HG03175 (cell line): ENCODE data around the gene HTR7.
"Not testable (repeated sequence)": the region's sequence is repeated elsewhere in the genome, so short reads cannot be mapped to it uniquely, and the experiment has no call there.

Experiments
- ATAC-seq: cut with Tn5 transposase; IDR thresholded peaks from one replicate; pipeline ENCODE4 v1.9.1; 2021; ENCODE audit warnings: mild to moderate bottlenecking, moderate library complexity; ENCODE audit not compliant: unreplicated experiment

HTR7 gene

DNA sequence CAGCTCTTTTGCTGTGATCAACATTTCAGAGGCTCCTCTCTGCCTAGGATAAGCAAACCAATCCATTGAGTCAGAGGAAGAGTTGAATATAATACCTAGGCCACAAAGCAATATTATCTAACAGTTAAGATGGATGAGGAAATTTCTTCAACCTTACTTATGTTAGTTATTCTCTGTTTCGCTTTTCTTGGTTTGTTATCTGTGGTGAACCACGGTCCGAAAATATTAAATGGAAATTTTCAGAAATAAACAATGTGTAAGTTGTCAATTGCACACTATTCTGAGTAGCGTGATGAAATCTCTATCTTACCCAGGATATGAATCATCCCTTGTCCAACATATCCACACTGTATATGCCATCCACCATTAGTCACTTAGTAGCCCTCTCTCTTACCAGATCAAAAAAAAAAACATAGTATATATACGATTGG is 1.5 kb upstream of the HTR7 start:
- ATAC-seq: no peak

DNA sequence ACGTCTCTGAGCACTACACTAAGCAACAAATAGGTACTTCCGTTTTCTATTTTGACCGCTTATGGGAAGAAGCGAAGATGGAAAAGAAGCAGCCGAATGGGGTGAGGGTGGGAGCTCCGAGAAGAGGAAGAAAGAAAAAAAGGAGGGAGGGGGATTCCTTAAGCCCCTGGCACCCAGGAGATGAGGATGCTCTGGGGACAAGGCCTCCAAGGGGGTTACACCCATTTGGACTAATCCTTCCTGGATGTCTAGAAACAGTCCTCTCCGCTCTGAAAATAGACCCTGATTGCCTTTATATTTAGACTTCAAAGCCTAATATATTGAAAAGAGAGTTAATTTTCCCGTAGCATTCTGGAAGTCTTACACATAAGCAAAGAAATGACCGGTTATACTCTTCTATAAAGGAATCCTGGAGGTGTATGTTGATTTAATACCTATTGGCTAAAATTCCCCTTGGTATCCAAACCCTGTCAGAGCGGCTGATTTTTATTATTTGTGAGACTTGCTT is 676 bp upstream of the HTR7 start:
- no peak for ATAC-seq

DNA sequence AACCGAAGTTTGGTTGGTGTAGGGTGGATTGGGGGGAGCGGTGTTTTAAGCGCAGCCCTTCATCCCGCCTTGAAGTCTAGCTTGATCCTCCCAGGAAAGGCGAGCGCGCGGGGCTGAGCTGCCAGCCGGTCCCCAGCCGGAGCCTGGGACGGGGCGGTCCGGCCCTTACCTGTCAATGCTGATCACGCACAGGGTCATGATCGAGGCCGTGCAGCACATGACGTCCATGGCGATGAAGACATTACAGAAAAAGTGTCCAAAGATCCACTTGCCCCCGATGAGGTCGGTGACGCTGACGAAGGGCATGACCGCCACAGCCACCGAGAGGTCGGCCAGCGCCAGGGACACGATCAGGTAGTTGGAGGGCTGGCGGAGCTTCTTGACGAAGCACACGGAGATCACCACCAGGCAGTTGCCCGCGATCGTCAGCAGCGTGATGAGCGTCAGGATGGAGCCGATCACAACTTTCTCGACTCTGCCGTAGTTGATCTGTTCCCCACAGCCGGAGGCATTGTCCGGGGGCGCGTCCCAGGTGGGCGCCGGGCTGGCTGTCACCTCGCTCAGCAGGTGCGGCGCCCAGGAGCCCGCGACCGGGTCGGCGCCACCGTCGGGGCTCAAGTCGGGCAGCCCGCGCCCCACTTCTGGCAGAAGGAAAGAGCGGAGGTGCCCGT is 740 bp downstream of the HTR7 start:
- peak; percentile 14 for ATAC-seq

DNA sequence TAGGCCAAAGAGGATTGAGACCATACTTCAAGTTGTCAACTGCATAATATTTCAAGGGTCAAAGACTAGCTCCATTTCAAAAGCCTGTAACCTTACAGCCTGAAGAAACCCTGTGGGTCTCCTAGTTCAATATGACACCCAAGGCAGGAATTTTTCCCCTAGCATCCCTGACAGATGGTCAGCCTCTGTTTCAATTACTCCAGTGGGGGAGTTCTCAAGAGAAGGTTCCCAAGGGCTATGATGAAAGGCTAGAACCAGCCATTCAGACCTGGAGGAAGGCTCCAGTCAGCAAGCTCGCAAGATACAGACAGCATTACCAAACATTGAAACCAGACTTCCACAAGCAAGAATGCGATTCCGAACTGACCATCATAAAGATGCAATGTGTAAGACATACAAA is 1.6 kb downstream of the HTR7 start:
- no peak for ATAC-seq

DNA sequence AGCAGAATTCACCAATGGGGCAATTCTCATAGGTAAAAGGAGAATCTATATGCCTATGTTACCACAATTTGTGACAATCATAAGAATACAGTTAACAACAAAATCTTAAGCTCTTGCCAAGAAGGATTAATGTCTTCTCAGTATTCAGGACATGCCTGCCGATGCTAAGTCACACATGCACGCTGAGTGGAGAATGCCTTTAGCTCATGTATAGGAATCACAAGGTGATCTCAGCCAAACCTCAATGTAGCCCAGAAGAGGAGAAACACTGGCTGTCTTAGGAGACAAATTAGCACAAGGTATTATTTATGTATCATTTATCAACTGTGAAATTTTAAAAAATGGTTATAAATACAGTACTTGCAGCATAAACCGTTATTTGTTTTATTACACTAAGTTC is 2.7 kb downstream of the HTR7 start:
- ATAC-seq: no peak

DNA sequence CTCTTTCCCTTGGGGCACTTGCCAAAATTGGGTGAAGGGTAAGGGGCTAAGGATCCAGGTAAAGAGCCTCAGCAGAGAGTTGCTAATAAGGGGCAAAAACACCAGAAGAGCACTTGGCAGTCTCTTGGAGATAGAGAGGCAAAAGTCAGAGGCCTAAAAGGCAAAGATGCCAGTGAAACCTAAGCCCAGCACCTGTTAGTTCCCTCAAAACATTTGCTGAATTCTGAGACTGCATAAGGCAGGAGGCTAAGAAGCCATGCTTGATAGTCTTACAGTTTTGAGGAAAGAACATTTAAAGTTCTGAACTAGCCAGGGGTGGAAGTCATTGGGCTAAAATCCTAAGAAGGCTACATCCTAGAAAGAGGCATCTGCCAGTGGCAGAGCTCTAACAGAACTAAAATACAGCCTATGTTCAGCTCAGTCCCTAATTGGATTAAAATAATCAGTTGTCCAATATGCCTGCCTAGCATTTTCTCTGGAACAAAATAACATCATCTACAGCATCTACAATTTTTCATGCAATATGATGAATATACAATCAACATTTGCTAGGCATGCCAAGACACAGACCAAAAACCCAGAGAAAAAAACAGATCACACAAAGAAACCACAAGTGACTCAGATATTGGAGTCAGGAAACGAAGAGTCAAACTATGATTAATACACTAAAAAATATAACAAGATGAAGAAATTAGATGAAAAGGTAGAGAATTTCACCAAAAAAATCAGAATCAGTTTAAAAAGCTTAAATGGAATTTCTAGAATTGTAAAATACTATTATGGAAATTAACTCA is 7.7 kb downstream of the HTR7 start:
- no peak for ATAC-seq

DNA sequence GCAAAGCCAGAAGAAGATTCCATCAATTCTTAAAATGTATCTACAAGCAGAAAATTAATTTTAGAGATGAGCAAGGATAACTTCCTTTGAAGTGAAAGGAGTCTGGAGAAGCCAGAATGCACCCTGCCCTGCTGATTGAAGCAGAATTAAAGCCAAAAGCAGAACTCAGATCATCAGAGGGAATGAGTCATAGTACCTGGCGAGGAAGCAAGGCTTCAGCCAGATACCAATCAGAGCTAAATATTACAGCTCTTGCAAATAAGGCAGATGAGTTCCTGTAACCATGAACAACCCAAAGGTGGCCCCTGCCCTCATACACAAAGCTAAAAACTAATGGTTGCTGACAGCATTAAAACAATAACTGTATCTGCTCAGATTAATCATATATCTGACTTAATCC is 10.4 kb downstream of the HTR7 start:
- no peak for ATAC-seq

DNA sequence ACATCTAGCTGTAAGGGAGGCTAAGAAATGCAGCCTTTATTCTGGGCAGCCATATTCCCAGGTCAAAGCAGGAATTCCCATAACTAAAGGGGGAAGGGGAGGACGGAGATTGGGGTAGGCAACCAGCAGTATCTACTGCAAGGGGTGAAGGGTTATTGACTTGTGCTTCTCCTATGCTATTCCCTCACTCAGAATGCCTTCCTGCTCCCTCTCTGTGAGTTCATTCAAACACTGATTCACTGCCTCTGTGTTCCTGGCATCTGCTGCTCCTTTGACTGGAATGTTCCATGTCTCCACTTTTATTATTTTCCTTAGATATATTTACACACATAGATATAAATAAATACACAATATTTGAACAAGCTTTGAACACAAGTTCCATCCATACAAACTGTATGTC is 11.1 kb downstream of the HTR7 start:
- no peak for ATAC-seq

DNA sequence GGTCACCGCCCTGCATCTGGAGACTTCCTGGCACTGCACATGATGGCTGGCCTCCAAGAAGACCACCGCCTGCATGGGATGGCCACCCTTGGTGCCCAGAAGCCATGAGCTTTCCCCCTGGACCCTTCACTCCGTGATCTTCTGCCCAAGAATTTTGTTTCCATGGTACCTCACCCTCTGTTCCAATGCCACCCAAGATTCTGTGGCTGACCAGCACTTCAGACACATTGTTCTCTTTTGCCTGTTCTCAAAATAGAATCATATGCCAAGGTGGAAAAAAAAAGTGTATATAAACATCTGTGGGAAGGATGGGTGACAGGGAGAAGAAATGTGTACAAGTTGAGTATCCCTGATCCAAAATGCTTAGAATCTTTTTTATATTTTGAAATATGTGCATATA is 12.1 kb downstream of the HTR7 start:
- ATAC-seq: no peak

DNA sequence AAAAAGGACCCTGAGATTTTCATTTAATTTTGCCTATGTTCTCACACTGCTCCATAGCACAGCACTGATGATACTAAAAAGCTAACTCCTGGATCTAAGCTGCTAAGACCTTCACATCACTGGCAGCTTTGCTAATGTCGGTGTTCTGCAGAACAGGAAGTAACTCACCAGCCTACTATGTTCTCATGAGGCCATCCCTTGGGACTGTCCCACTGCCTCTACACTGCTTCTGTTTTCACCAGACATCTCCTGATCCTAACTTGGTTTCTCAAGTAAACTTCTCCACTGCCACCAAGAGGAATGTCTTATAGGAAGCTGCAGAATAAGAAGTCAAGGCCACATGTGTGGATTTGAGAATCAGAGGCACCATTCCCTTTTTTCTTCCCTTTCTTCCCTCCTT is 15.1 kb downstream of the HTR7 start:
- ATAC-seq: no peak

DNA sequence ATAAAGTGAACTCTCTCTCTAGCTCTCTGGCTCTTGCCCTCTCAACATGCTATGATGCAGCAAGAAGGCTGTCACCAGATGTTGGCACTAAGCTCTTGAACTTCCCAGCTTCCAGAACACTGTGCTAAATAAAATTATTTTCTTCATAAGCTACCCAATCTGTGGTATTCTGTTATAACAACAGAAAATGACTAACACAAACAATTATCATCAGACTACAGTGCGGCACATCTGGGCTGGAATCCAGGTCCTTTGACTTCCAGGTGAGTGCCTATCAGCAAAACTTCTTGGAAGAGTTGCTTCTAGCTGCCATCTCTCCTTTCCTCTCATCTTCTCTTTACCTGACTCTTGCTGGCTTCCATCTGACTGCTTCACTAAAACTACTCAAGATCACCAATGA is 20.4 kb downstream of the HTR7 start:
- ATAC-seq: no peak

DNA sequence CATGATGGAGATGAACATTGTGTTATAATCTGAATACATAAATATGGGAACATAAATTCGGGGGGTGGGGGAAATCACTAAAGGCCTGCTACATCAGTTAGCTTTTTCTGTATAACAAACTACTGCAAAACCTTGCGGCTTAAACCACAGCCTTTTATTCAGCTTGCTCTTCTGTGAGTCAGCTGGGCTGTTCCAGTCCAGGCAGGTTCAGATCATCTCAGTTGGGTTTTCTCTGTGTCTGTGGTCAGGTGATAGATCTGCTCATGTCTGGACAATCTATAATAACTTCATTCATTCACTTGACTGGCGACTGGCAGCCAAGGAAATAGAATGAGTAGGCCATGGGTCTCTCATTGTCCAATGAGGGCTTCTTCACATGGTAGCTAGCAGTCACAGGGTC is 23.5 kb downstream of the HTR7 start:
- ATAC-seq: no peak

DNA sequence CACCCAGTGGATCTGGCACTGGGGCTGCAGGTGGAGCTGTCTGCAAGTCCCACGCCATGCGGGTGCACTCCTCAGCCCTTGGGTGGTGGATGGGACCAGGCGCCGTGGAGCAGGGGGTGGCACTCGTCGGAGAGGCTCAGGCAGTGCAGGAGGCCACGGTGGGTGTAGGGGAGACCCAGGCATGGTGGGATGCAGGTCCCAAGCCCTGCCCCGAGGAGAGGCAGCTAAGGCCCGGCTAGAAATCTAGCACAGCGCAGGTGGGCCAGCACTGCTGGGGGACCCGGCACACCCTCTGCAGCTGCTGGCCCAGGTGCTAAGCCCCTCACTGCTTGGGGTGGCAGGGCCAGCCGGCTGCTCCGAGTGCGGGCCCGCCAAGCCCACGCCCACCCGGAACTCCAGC is 25.7 kb downstream of the HTR7 start:
- no peak for ATAC-seq

DNA sequence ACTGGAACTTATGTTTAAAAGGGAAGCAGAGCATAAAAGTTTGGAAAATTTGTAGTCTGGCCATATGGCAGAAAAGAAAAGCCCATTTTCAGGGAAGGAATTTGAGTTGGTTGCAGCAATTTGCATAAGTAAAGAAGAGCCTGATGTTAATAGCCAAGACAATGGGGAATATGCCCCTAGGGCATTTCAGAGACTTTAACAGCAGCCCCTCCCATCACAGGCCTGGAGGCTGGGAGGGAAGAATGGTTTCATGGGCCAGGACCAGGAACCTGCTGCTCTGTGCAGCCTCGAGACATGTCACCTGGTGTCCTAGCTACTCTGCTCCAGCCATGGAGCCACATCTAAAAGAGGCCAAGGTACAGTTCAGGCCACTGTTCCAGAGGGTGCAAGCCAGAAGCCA is 35.3 kb downstream of the HTR7 start:
- no peak for ATAC-seq

DNA sequence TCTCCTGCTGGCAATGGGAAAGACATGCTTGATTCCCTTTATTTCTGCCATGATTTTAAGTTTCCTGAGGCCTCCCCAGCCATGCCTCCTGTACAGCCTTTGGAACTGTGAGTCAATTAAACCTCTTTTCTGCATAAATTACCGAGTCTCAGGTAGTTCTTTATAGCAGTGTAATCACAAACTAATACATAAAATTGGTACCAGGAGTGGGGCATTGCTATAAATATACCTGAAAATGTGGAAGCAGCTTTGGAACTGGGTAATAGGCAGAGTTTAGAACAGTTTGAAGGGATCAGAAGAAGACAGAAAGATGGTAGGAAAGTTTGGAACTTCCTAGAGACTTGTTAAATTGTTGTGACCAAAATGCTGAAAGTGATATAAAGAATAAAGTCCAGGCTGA is 36.0 kb downstream of the HTR7 start:
- not testable (repeated sequence) for ATAC-seq

DNA sequence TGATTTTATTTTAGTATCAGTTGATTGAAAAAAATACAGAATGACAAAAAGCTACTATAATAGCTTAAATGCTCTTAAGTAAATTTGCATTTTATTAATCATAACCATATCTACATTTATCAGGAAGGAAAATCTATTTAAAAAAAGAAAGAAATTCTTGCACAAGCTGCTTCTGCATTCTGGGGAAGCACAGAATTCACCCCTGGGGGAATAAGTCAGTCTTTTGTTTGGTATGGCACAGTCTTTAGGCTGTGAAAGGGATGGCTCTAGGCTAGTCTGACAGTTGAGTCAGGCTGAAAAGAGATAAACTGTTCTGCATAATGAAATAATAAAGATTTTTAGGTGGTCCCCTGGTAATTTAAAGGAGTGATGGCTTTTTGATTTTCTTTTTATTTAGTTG is 37.9 kb downstream of the HTR7 start:
- ATAC-seq: no peak

DNA sequence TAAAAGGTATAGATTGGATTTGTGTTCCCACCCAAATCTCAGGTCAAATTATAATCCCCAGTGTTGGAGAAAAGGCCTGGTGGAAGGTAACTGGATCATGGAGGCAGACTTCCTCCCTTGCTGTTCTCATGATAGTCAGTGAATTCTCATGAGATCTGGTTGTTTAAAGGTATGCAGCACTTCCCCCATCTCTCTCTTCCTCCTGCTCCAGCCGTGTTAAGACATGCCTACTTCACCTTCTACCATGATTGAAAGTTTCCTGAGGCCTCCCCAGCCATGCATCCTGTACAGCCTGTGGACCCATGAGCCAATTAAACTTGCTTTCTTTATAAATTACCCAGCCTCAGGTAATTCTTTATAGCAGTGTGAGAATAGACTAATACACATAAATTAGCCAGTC is 39.1 kb downstream of the HTR7 start:
- ATAC-seq: no peak

DNA sequence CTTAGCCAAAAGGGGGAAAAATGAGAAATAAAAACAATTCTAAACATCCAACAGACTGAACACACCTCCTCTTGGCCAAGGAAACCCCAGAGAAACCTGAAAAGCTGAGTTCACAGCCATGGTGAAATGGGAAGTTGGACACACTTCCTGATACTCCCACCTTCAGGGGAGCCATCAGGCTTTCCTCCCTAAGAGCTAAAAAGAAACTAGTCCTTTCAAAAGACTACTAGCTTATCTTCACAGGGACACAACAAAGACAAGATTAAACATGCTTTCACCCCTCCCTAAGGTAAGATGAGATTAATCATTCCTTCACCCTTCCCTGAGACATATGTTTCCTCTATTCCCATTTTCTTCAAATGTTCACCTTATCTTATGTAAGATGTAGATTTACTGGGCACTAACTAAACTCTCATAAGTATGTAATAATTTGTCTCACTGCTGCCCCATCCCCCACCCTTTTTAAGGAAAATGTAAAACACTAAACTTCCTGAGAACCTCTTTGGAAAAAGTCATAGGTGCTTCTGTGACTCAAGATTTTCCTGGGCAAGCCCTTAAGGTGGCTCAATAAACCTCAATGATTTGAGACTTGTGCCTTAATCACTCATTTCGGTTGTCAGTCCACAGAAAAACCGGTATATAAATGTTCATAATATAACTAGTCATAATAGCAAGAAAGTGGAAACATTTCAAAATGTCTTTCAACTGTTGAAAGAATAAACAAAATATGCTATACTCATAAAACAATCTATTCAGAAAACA is 40.5 kb downstream of the HTR7 start:
- ATAC-seq: no peak

DNA sequence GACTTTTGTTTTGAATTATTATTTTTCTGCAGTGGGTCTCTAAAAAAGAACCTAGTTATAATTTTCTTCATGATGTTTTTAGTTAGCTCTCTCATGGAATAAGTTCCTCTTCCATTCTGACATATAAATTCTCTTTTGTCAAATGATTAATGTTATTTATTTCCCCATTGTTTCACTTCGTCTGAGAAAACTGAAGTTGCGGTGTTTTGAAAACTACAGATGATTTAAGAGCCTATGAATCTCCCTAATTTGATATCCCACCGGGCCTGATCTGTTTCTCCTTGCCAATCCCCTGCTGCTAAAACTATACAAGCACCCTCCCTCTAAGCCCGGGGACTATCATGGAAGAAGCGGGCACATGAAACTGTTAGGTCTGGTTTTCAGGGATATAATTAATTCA is 41.4 kb downstream of the HTR7 start:
- ATAC-seq: no peak

DNA sequence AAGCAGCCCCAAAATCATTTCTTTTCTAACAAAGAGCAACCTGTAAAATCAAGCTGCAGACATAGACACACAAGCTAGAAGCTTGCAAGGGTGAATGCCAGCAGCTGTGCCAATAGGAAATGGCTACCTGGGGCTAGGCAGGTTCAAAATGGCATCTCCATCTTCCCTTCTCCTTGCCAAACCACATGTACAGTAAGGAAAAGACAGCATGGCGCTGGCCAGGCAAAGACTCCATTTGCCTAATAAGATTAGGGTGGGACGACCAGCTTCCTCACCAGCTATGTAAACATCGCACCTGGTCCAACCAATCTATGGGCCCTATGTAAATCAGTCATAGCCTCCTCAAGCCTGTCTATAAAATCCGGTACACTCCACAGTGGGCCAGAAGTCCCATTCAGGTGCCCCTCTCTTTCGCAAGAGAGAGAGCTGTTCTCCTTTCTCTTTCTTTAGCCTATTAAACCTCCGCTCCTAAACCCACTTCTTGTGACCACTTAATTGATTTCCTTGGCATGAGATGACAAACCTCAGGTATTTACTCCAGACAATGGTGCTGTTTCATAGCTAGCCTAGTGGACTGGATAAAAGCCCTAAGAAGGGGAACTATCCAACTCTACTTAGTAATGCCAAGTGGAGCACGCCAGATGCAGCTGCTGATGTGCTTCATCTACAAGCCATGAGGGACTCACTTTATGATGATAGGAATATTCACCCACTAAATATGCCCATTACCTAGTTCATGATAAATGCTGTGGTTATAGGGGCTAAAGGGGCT is 44.1 kb downstream of the HTR7 start:
- ATAC-seq: no peak

DNA sequence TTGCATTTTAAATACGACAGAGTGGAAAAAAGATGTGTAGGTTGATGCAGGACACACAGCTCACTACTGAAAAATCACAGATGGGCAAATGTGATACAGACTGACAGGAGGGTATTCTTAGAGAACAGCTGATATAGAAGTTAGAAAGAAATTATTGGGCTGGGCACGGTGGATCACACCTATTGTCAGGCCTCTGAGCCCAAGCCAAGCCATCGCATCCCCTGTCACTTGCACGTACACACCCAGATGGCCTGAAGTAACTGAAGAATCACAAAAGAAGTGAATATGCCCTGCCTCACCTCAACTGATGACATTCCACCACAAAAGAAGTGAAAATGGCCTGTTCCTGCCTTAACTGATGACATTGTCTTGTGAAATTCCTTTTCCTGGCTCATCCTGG is 50.7 kb downstream of the HTR7 start:
- ATAC-seq: not testable (repeated sequence)
